Measurements from ENCODE around the gene UNC5B.

DNA sequence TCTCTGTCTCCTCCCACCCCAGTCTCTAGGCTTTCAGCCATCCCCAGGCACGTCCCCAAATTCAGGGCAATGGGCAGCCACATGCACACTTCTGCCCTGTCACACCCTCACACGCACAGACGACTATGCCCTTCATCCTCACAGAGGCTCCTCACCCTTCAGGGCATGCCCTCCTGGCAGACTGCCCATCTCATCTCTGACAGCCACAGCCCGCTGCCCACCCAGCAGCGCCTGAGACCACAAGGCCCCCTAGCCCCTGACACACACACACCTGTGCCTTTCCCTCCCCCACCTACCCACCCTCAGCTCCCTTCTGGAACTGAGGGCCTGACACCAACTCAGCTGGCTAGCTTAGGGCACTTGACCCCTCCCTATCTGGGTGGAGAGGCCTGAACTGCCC lies 83.7 kb downstream of the UNC5B start:
- no peak for TF ChIP-seq POLR2A (IDR thresholded peaks at IDR 0.05)
- TF ChIP-seq, protein P1, sequence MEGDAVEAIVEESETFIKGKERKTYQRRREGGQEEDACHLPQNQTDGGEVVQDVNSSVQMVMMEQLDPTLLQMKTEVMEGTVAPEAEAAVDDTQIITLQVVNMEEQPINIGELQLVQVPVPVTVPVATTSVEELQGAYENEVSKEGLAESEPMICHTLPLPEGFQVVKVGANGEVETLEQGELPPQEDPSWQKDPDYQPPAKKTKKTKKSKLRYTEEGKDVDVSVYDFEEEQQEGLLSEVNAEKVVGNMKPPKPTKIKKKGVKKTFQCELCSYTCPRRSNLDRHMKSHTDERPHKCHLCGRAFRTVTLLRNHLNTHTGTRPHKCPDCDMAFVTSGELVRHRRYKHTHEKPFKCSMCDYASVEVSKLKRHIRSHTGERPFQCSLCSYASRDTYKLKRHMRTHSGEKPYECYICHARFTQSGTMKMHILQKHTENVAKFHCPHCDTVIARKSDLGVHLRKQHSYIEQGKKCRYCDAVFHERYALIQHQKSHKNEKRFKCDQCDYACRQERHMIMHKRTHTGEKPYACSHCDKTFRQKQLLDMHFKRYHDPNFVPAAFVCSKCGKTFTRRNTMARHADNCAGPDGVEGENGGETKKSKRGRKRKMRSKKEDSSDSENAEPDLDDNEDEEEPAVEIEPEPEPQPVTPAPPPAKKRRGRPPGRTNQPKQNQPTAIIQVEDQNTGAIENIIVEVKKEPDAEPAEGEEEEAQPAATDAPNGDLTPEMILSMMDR (IDR thresholded peaks at IDR 0.05 in 8 of 11, conservative IDR thresholded peaks at IDR 0.05 in 3 of 11) = no peak
- TF ChIP-seq POLR2AphosphoS5 (IDR thresholded peaks at IDR 0.05) = no peak
